RWPE1 (cell line): Measurements from ENCODE around the gene ZMYM4.
"Not testable (repeated sequence)": the region's sequence is repeated elsewhere in the genome, so short reads cannot be mapped to it uniquely, and the experiment has no call there.

Experiments used
- CTCF ChIA-PET: fragments of 350-600 bp; sonication (Branson Sonifier 250); formaldehyde crosslinking; extraction: SDS; loops from one replicate; lab custom pipeline; 2021; lab: Yijun Ruan, JAX
- POLR2A ChIA-PET: fragments of 400-600 bp; formaldehyde crosslinking; extraction: SDS; loops from one replicate; lab custom pipeline; 2020; ENCODE audit warnings: antibody characterized with exemption; ENCODE audit not compliant: low non-redundant PET; lab: Yijun Ruan, JAX
- DNase-seq: peaks from one replicate; pipeline ENCODE4 v3.0.0; 2012; ENCODE audit warnings: low spot score
- H3K27ac ChIP-seq: fragments of 450-650 bp; 2 replicates; pipeline ENCODE4 v1.5.1; 2017
- CTCF ChIP-seq: fragments of 450-650 bp; conservative IDR thresholded peaks from 2 replicates; pipeline ENCODE4 v1.5.1; 2017; ENCODE audit warnings: low read depth, mild to moderate bottlenecking

Gene ZMYM4

GRCh38 chr1:35379317-35380000 lies 111.0 kb downstream of the ZMYM4 start:
- CTCF ChIA-PET: no interaction called here
- POLR2A ChIA-PET: no interaction called here
- no peak for DNase-seq
- no peak for TF ChIP-seq CTCF
- no peak overlapping the region for H3K27ac ChIP-seq

- H3K27ac ChIP-seq, CTCF ChIA-PET, POLR2A ChIA-PET, DNase-seq: not testable (repeated sequence)
These were observed 111.6 kb downstream of the ZMYM4 start for GRCh38 chr1:35380111-35380510.

- ChIA-PET CTCF (no interaction called here), POLR2A (no interaction called here)
- no peak overlapping the region for H3K27ac ChIP-seq
- no peak for DNase-seq
- no peak for TF ChIP-seq CTCF
These were observed 113.6 kb downstream of the ZMYM4 start for GRCh38 chr1:35382107-35382506.

- CTCF ChIA-PET: no interaction called here
- no peak for TF ChIP-seq CTCF
- H3K27ac ChIP-seq: no peak overlapping the region
- no peak for DNase-seq
- POLR2A ChIA-PET: no interaction called here
These were observed 117.8 kb downstream of the ZMYM4 start for GRCh38 chr1:35386290-35386689.

- no peak for TF ChIP-seq CTCF
- CTCF ChIA-PET: interaction anchor here (0.7 kb wide), 1 partner anchor 26 kb away, joined by 3 read pairs; no protein-coding TSS in a partner anchor
- no peak for DNase-seq
- no peak overlapping the region for H3K27ac ChIP-seq
- POLR2A ChIA-PET: no interaction called here
These were observed 118.5 kb downstream of the ZMYM4 start for GRCh38 chr1:35386959-35387358.

- ChIA-PET CTCF (no interaction called here), POLR2A (no interaction called here)
- no peak for DNase-seq
- no peak for TF ChIP-seq CTCF
- H3K27ac ChIP-seq: no peak overlapping the region
These were observed 122.3 kb downstream of the ZMYM4 start for GRCh38 chr1:35390600-35391494.

- ChIA-PET POLR2A (no interaction called here), CTCF (interaction anchor here (0.6 to 0.8 kb wide), 2 partner anchors 10 to 852 kb away, joined by 3 to 10 read pairs; no protein-coding TSS in a partner anchor)
- no peak overlapping the region for H3K27ac ChIP-seq
- TF ChIP-seq CTCF: no peak
- DNase-seq: no peak
These were observed 125.9 kb downstream of the ZMYM4 start for GRCh38 chr1:35394386-35394785.
